Stimulated activated CD8-positive, alpha-beta memory T cell treated with anti-CD3 and anti-CD28 coated beads, Interleukin-15, amount 100 ng/mL, for 1 hour (primary cell): Measurements from ENCODE around the gene DHRSX.
"Not testable (repeated sequence)": the region's sequence is repeated elsewhere in the genome, so short reads cannot be mapped to it uniquely, and the experiment has no call there.

Experiments
- DNase-seq: peaks from one replicate; pipeline ENCODE4 v3.0.0-alpha.2; 2020; ENCODE audit warnings: low read depth

DHRSX gene

GRCh38 chrX:2314831-2315365 is 185.9 kb downstream of the DHRSX start:
- DNase-seq: no peak

GRCh38 chrX:2313864-2314640 is 186.7 kb downstream of the DHRSX start:
- no peak for DNase-seq

- not testable (repeated sequence) for DNase-seq
Measured at GRCh38 chrX:2312061-2312591, 188.7 kb downstream of the DHRSX start.

GRCh38 chrX:2311501-2311900 is 189.3 kb downstream of the DHRSX start:
- no peak for DNase-seq

- no peak for DNase-seq
Measured at GRCh38 chrX:2301901-2302300, 198.9 kb downstream of the DHRSX start.

- no peak for DNase-seq
Measured at GRCh38 chrX:2299871-2300270, 200.9 kb downstream of the DHRSX start.

GRCh38 chrX:2286731-2287130 is 214.0 kb downstream of the DHRSX start:
- no peak for DNase-seq

GRCh38 chrX:2284601-2285000 is 216.2 kb downstream of the DHRSX start:
- no peak for DNase-seq

- DNase-seq: no peak
Measured at GRCh38 chrX:2284133-2284532, 216.6 kb downstream of the DHRSX start.

- DNase-seq: no peak
Measured at GRCh38 chrX:2283111-2283859, 217.5 kb downstream of the DHRSX start.

GRCh38 chrX:2282490-2283090 is 218.2 kb downstream of the DHRSX start:
- DNase-seq: no peak

- no peak for DNase-seq
Measured at GRCh38 chrX:2272337-2272736, 228.4 kb downstream of the DHRSX start.

GRCh38 chrX:2271595-2271994 is 229.2 kb downstream of the DHRSX start:
- not testable (repeated sequence) for DNase-seq

- DNase-seq: not testable (repeated sequence)
Measured at GRCh38 chrX:2270783-2271182, 230.0 kb downstream of the DHRSX start.

- DNase-seq: no peak
Measured at GRCh38 chrX:2267890-2268289, 232.9 kb downstream of the DHRSX start.

- no peak for DNase-seq
Measured at GRCh38 chrX:2266445-2267349, 234.1 kb downstream of the DHRSX start.

GRCh38 chrX:2265658-2266444 is 234.9 kb downstream of the DHRSX start:
- not testable (repeated sequence) for DNase-seq

- DNase-seq: no peak
Measured at GRCh38 chrX:2264179-2265030, 236.4 kb downstream of the DHRSX start.

- DNase-seq: no peak
Measured at GRCh38 chrX:2263203-2263602, 237.6 kb downstream of the DHRSX start.

- no peak for DNase-seq
Measured at GRCh38 chrX:2262668-2263055, 238.1 kb downstream of the DHRSX start.
